Stomach (tissue), 9 donors: ENCODE data around the gene CDK11B. TPM values are rescaled to one million over a fixed set of nuclear protein-coding genes. Genes with fewer than 3 reads are reported as not detected.
"Not testable (repeated sequence)": the region's sequence is repeated elsewhere in the genome, so short reads cannot be mapped to it uniquely, and the experiment has no call there.

Experiments used
- DNase-seq, 2 donors: peaks; one replicate each; pipeline versions ENCODE4 v3.0.0 to v3.0.0-alpha.2; 2013 to 2019
- H3K27ac ChIP-seq, 5 donors: fragments of 200-600 bp in 4 of 5; sonication (generic) in 4 of 5; one replicate each; pipeline ENCODE4 v1.5.1; 2013 to 2019; ENCODE audit warnings: mild to moderate bottlenecking in 1 of 5, moderate library complexity in 1 of 5
- H3K27me3 ChIP-seq, 3 donors: fragments of 200-600 bp; sonication (generic); one replicate each; pipeline ENCODE4 v1.5.1; 2017 to 2019; ENCODE audit warnings: mixed run types in 1 of 3
- H3K36me3 ChIP-seq, 4 donors: fragments of 200-600 bp; sonication (generic); 1 replicate in 3 of 4; 2 replicates in 1 of 4; pipeline ENCODE4 v1.5.1; 2016 to 2019
- H3K4me1 ChIP-seq, 4 donors: fragments of 200-600 bp; sonication (generic); one replicate each; pipeline ENCODE4 v1.5.1; 2016 to 2019
- H3K4me3 ChIP-seq, 4 donors: fragments of 200-600 bp; sonication (generic) in 3 of 4; one replicate each; pipeline ENCODE4 v1.5.1; 2016 to 2019; ENCODE audit warnings: mild to moderate bottlenecking in 1 of 4
- H3K9me3 ChIP-seq, 4 donors: fragments of 200-600 bp; sonication (generic); one replicate each; pipeline ENCODE4 v1.5.1; 2016 to 2019
- WGBS, 5 donors: extraction: QIAGEN DNeasy Blood & Tissue Kit in 3 of 5; methylation state at CpG; one replicate each; pipeline versions ENCODE4 v1.1.5 to v1.1.7; 2013 to 2018; 5-methylcytosine and 5-hydroxymethylcytosine counted together
- intact Hi-C: fragments of 100-400 bp; cut with DNase I; formaldehyde crosslinking; loops from one replicate; pipeline ENCODE4 v1.15.1; 2023; ENCODE audit warnings: low total_unique reads
- polyA plus RNA-seq, 3 donors: library from polyadenylated mRNA; stranded (reverse); fragments of 200-250 nt; gene quantifications; one replicate each; pipeline ENCODE4 v1.2.3, GENCODE V29; 2013
- total RNA-seq, 5 donors: library from RNA; depleted of rRNA; stranded (reverse); fragments of >200 nt; gene quantifications; one replicate each; pipeline versions ENCODE4 v1.1.0 to v1.2.3, GENCODE V29; 2014 to 2016
- donor health status: healthy with polysubstance abuse.
- donor health status: Bipolar disorder and iron deficiency.
- donor health status: healthy.

CDK11B gene
- total and polyA plus RNA-seq, 8 donors = 9.0 to 62.6 (median 28.6) TPM

GRCh38 chr1:1647567-1648241 lies 11.1 kb downstream of the CDK11B start:
- H3K4me3 ChIP-seq, H3K4me1 ChIP-seq, H3K9me3 ChIP-seq, intact Hi-C loops, H3K27ac ChIP-seq, H3K27me3 ChIP-seq: not testable (repeated sequence)
- H3K36me3 ChIP-seq = peaks cover 51 to 83% (median 69%) of the 10 kb centered on the region in 4 donors
- peak in 1 of 2 donors; percentile 18 for DNase-seq
- WGBS, 5 donors = 88 to 93% (median 91%) methylated on average over 17 of the region's 17 CpGs

GRCh38 chr1:1646326-1646725 lies 12.5 kb downstream of the CDK11B start:
- H3K27ac ChIP-seq, intact Hi-C loops: not testable (repeated sequence)
- WGBS, 5 donors = 84 to 93% (median 89%) methylated on average over 3 to 5 of the region's 5 CpGs

GRCh38 chr1:1640711-1641461 lies 17.9 kb downstream of the CDK11B start:
- peaks cover 19 to 69% (median 44%) of the 10 kb centered on the region in 4 donors for H3K36me3 ChIP-seq
- H3K27me3 ChIP-seq, H3K4me1 ChIP-seq, intact Hi-C loops, H3K9me3 ChIP-seq, H3K27ac ChIP-seq, H3K4me3 ChIP-seq, DNase-seq: not testable (repeated sequence)
- 94 to 97% (median 94%) methylated on average over 20 to 32 of the region's 38 CpGs for WGBS, 5 donors

More at GRCh38 chr1:1646326-1646725, 12.5 kb downstream of the CDK11B start:
- not testable (repeated sequence) for H3K27me3 ChIP-seq, DNase-seq, H3K4me1 ChIP-seq, H3K9me3 ChIP-seq, H3K4me3 ChIP-seq
- H3K36me3 ChIP-seq = peaks cover 39 to 74% (median 58%) of the 10 kb centered on the region in 4 donors

GRCh38 chr1:1640081-1640480 lies 18.7 kb downstream of the CDK11B start:
- H3K27ac ChIP-seq, H3K4me3 ChIP-seq, H3K9me3 ChIP-seq, DNase-seq, H3K4me1 ChIP-seq, intact Hi-C loops, H3K27me3 ChIP-seq: not testable (repeated sequence)
- H3K36me3 ChIP-seq = peaks cover 15 to 64% (median 41%) of the 10 kb centered on the region in 4 donors
- WGBS, 5 donors = 84 to 98% (median 93%) methylated on average over 7 to 13 of the region's 25 CpGs; no CpG with 5 or more reads in 1 of the 5 donors

- H3K27ac ChIP-seq, intact Hi-C loops, H3K9me3 ChIP-seq, H3K4me3 ChIP-seq, H3K27me3 ChIP-seq, H3K4me1 ChIP-seq: not testable (repeated sequence)
- DNase-seq = peak in 1 of 2 donors; percentile 9
- WGBS, 5 donors = 94 to 100% (median 97%) methylated on average over 12 to 16 of the region's 16 CpGs
- H3K36me3 ChIP-seq = peaks cover 15 to 57% (median 41%) of the 10 kb centered on the region in 4 donors
Observed at GRCh38 chr1:1639368-1639767, 19.4 kb downstream of the CDK11B start.

GRCh38 chr1:1638528-1638927 lies 20.3 kb downstream of the CDK11B start:
- DNase-seq = peak in 1 of 2 donors; percentile 3

GRCh38 chr1:1637479-1637875 lies 21.3 kb downstream of the CDK11B start:
- peaks cover 15 to 54% (median 41%) of the 10 kb centered on the region in 4 donors for H3K36me3 ChIP-seq
- H3K27me3 ChIP-seq, H3K27ac ChIP-seq, H3K9me3 ChIP-seq, H3K4me1 ChIP-seq, intact Hi-C loops, H3K4me3 ChIP-seq: not testable (repeated sequence)
- peak in 1 of 2 donors; percentile 0 for DNase-seq
- 88 to 94% (median 91%) methylated on average over 10 to 14 of the region's 14 CpGs for WGBS, 5 donors

More at GRCh38 chr1:1638528-1638927, 20.3 kb downstream of the CDK11B start:
- H3K4me1 ChIP-seq, H3K4me3 ChIP-seq, H3K27me3 ChIP-seq, H3K9me3 ChIP-seq, H3K27ac ChIP-seq, intact Hi-C loops: not testable (repeated sequence)
- peaks cover 15 to 57% (median 41%) of the 10 kb centered on the region in 4 donors for H3K36me3 ChIP-seq
- 73 to 94% (median 86%) methylated on average over 5 to 9 of the region's 13 CpGs for WGBS, 5 donors

GRCh38 chr1:1636621-1637478 lies 22.0 kb downstream of the CDK11B start:
- DNase-seq = peak in 1 of 2 donors; percentile 2
- intact Hi-C loops, H3K27ac ChIP-seq, H3K9me3 ChIP-seq, H3K4me1 ChIP-seq, H3K27me3 ChIP-seq, H3K4me3 ChIP-seq: not testable (repeated sequence)
- H3K36me3 ChIP-seq = peaks cover 15 to 52% (median 41%) of the 10 kb centered on the region in 4 donors
- 90 to 95% (median 92%) methylated on average over 31 to 37 of the region's 37 CpGs for WGBS, 5 donors

GRCh38 chr1:1634613-1635012 lies 24.2 kb downstream of the CDK11B start:
- intact Hi-C loops, DNase-seq, H3K27ac ChIP-seq, H3K9me3 ChIP-seq, H3K4me3 ChIP-seq: not testable (repeated sequence)
- 93 to 96% (median 95%) methylated on average over 9 to 10 of the region's 13 CpGs for WGBS, 5 donors
- peaks cover 21 to 27% (median 26%) of the 10 kb centered on the region in 4 donors for H3K4me1 ChIP-seq
- peaks cover 12 to 34% (median 24%) of the 10 kb centered on the region in 4 donors for H3K36me3 ChIP-seq
- H3K27me3 ChIP-seq = peaks cover 0 to 28% (median 25%) of the 10 kb centered on the region in 3 donors

GRCh38 chr1:1633409-1633808 lies 25.4 kb downstream of the CDK11B start:
- Histone ChIP-seq H3K36me3 (peaks cover 16 to 34% (median 28%) of the 10 kb centered on the region in 4 donors), H3K27me3 (peaks cover 0 to 40% (median 25%) of the 10 kb centered on the region in 3 donors), H3K4me1 (peaks cover 21 to 27% (median 26%) of the 10 kb centered on the region in 4 donors)
- DNase-seq, intact Hi-C loops, H3K27ac ChIP-seq, H3K9me3 ChIP-seq, H3K4me3 ChIP-seq: not testable (repeated sequence)
- no CpG with 5 or more reads among the region's 35 CpGs for WGBS, 5 donors
